Coronary artery (tissue), 2 donors: ENCODE data around the gene PHF10.

Experiments used
- DNase-seq: peaks from one replicate; pipeline ENCODE4 v3.0.0-alpha.2; 2017; ENCODE audit warnings: low spot score
- H3K27ac ChIP-seq, 2 donors: fragments of 200-600 bp; sonication (generic); one replicate each; pipeline ENCODE4 v1.5.1; 2016 to 2019
- H3K4me3 ChIP-seq: fragments of 200-600 bp; sonication (generic); 2 replicates; pipeline ENCODE4 v1.5.1; 2016; ENCODE audit warnings: mild to moderate bottlenecking, moderate library complexity
- TF ChIP-seq, protein P1 (sequence below): fragments of 200-600 bp; sonication (generic); IDR thresholded peaks from one replicate; pipeline ENCODE4 v1.5.1; 2019; ENCODE audit warnings: antibody characterized with exemption

Gene PHF10

DNA sequence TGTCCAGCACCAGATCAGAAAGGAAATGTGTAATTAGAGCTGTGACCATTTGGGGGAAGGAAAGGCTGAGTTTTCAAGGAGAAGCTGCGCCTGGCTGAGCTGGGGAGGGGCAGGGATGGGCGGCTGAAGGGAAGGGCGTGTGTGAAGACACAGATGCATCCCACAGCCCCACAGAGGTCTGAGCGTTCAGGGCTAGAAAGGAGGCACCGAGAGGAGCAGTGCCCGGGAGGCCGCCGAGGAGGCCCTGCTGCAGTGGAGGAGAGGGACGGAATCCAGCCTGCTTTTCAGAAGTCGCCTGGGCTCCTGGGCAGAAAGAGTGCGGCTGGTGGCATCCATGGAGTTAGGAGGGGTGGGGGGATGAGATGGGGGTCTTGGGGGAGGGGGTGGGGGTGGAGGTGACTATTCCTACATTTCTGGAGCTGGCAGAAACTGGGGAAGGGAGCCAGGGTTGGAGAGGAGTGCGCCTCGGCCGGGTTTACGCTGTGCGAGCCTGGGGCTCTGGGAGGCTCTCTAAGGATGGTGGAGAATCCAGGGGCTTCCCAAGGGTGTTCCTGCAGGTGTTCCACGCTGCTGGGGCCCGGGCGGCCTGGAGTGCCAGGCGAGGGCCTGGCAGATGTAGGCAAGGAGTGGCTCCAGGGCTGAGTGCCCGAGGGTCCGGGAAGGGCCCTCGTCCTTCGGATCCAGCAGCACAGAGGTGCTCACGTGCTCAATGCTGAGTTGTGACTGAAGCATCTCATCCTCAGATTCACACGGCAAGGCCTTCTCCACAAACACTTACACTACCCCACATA is 64.3 kb downstream of the PHF10 start:
- no peak overlapping the region for H3K4me3 ChIP-seq

GRCh38 chr6:169657284-169657610 is 67.1 kb downstream of the PHF10 start:
- TF ChIP-seq, protein P1, sequence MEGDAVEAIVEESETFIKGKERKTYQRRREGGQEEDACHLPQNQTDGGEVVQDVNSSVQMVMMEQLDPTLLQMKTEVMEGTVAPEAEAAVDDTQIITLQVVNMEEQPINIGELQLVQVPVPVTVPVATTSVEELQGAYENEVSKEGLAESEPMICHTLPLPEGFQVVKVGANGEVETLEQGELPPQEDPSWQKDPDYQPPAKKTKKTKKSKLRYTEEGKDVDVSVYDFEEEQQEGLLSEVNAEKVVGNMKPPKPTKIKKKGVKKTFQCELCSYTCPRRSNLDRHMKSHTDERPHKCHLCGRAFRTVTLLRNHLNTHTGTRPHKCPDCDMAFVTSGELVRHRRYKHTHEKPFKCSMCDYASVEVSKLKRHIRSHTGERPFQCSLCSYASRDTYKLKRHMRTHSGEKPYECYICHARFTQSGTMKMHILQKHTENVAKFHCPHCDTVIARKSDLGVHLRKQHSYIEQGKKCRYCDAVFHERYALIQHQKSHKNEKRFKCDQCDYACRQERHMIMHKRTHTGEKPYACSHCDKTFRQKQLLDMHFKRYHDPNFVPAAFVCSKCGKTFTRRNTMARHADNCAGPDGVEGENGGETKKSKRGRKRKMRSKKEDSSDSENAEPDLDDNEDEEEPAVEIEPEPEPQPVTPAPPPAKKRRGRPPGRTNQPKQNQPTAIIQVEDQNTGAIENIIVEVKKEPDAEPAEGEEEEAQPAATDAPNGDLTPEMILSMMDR: no peak
- Histone ChIP-seq H3K27ac (no peak overlapping the region), H3K4me3 (no peak overlapping the region)
- no peak for DNase-seq

More for the DNA sequence above, 64.3 kb downstream of the PHF10 start:
- TF ChIP-seq, protein P1: no peak
- no peak for DNase-seq
- H3K27ac ChIP-seq: no peak overlapping the region

DNA sequence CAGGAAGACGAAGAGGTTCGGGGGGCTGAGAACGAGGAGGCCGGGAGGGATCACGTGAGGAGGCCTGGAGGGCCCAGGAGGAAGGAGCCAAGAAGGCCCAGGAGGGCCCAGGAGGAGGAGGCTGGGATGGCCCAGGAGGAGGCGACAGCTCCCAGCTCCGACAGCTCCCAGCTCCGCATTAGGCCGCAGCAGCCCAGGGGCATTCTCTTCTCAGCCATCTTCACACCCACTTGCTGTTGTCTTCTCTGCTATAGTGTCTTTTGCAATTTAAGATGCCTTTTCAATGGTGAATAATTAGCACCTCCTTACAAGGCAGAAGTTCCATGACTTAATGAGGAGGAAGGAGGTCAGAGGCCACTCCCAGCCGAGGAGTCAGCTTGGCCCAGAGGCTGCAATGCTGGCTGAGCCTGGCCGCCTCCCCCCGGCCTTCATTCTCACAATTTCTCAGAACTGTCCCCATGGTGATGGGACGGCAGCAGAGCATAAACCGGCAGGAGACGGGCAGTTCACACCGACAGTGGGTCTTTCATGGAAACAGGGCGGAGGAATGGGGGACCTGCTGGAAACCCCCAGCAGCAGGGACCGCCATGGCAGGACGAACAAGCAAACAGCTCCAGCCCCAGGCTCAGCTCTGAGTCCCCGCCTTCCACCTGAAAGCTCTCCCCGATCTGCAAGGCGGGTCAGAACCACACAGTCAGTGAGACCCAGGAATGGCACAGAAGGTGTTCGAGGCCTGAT is 67.6 kb downstream of the PHF10 start:
- DNase-seq: no peak
- H3K4me3 ChIP-seq: no peak overlapping the region
- no peak overlapping the region for H3K27ac ChIP-seq
- TF ChIP-seq, protein P1: no peak

DNA sequence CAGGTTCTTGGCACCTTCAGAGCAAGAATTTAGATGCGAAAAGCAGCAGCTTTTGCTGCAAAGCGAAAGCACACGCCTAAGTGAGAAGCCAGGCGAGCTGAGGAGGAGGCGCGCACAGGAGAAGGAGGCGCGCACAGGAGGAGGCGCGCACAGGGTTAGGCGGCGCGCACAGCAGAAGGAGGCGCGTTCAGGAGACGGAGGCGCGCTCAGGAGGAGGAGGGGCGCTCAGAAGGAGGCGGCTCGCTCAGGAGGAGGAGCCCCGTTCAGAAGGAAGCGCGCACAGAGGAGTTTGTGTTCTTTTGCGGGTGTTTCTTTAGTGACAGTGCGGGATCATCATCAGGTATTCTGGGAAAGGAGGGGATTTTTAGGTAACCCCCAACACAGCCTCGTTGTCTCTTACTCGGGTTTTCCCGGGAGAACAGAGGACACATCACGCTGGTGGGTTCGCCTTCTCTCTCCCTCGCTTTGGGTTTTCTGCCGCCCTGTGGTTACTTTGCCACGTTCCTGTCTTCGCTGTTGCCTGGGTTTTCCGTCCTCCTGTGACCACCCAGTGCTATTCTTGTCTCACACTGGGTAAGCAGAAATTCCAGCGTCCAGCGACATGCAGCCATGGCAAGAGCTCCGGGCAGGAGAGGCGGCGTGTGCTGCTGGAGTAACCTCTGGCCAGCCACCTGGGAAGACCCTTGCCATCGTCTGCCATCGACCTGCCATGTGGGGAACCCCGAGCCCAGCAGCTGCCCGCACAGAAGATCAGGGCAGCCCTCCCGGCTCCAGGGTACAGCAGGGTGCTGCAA is 69.5 kb downstream of the PHF10 start:
- no peak for DNase-seq
- Histone ChIP-seq H3K27ac (peak overlapping the region; percentile 62 to 79), H3K4me3 (peak overlapping the region; percentile 70)
- TF ChIP-seq, protein P1: no peak
